GOT3 (cell line): ENCODE measurements around the gene IDH1.
"Not testable (repeated sequence)": the region's sequence is repeated elsewhere in the genome, so short reads cannot be mapped to it uniquely, and the experiment has no call there.

Experiments
- DNase-seq: peaks from one replicate; lab custom pipeline; 2025; ENCODE audit warnings: mixed read lengths; lab: John Stamatoyannopoulos, UW

IDH1 gene

DNA sequence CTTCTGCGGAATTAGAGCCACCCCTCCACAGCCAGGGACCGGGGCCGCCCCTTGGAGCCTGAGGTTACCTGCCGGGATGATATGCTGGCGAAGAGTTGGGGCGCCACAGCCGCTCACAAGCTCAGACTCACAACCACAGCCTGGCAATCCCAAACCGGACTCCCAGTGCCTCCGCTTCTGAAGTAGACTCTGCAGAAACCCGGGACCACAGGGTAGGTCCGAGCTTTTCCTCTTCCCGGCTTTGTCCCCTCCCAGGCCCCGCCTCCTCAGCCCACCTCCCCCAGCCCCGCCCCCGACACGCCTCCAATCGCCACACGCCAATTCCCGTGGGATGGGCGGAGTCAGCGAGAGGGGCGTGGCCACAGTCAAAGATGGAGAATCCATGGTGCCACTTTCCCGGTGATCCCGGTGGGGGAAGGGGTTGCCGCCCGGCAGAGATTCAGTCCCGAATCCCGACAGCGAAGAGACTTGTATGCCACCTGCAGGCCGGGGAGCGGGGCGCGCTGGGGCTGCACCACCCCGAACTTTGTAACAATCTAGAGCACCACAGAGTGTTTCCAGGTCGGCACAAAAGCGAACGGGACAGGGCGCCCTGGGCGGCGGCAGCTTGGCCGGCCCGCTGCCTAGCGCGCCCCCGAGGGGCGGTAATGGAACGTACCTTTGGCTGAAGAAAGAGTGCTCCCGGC lies at the start of gene IDH1:
Gene IDH1 (minus strand): TSS at position 201 of the 686 bp plus-strand sequence. CDS start 3,520 bp downstream, outside the sequence.
- peak; percentile 96 for DNase-seq

DNA sequence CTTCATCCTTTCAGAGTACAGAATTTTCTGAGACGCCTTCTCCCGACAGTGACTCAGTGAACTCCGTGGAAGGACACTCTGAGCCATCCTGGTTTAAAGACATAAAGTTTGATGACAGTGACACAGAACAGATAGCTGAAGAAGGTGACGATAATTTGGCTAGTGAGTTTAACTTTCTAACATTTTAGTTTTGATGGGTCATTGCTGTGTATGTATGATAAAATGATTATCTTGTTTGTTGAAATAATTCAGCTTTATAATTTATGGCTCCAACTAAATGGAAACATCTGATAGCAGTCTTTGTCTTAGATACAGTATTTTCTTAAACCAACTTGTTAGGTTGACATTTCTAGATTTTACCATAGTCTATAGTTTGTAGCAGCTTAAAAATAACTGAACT lies 49.3 kb upstream of the IDH1 start:
- no peak for DNase-seq

DNA sequence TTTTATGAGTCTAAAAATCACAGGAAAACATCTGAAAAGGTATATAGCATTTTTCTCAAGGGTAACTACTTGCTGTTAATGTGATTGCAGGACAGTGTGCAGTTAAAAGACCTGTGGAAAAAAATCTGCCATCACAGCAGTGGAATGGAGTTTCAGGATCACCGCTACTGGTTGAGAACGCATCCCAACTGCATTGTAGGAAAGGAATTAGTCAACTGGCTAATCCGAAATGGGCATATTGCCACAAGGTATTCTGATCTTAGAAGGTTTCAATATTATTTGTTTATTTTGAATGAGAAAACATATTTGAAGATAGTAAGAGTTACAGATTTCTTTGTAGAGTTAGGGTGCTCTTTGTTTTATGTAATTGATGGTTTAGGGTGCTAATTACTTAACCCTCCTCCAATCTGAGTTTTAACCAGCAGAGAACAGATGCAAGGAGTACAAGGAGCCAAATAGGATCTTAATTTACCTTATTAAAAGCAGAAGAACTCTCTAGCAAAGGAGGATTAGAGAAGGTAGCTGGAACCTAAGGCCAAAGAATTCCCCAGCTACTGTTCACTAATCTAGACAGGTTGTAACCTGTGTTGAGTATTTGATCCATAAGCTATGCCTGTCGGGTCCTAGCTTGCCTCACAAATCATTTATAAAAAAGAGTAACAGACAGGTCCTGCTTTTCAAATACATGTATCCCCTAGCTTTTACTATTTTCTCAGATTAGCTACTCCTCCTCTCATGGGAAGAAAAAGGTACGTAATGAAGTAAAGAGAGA lies 46.2 kb upstream of the IDH1 start:
- no peak for DNase-seq

DNA sequence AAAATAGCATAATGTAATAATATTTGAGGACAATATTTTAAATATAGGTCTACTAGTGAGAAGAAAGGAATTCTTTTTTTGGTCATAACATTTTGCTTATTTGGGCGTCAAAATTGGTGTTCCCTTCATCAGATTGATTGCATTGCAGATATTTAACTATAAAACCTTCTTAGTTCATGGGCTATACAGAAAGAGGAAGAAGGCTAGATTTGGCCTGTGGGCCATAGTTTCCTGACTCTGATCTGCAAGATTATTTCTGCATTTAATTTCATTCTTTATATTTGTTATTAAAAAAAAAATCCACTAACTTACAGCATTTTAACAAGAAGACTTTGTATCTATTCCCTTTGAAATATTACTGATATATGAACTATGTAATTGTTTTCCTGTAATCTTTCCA lies 43.1 kb upstream of the IDH1 start:
- no peak for DNase-seq

DNA sequence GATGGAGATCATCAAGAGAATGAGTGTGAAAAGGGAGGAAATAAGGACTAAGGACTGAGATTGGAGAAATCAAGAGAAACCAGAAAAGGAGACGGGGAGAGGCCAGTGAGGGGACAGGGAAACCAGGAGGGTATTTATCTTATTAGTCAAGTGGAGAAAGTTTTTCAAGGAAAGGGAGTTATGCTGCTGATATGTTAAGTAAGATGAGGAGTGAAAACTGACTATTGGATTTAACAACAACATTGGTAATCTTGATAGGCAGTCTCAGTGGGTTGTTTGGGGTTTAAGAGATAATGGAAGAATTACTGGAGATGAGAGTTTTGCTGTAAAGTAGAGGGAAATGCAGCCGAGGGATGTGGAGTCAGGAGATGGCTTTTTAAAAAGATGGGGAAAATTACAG lies 41.7 kb upstream of the IDH1 start:
- no peak for DNase-seq

DNA sequence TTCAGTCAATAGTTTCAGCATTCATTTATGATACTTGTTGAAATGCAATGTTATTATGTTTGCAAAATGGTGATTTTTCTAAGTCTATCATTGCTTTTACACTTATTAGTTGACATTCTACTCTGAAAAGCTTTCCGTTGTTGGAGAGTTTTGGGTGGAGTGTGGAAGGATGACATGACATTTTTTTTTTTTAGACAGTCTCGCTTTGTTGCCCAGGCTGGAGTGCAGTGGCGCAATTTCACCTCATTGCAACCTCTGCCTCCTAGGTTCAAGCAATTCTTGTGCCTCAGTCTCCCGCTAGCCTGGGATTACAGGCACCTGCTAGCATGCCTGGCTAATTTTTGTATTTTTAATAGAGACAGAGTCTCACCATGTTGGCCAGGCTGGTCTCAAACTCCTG lies 41.0 kb upstream of the IDH1 start:
- DNase-seq: no peak

DNA sequence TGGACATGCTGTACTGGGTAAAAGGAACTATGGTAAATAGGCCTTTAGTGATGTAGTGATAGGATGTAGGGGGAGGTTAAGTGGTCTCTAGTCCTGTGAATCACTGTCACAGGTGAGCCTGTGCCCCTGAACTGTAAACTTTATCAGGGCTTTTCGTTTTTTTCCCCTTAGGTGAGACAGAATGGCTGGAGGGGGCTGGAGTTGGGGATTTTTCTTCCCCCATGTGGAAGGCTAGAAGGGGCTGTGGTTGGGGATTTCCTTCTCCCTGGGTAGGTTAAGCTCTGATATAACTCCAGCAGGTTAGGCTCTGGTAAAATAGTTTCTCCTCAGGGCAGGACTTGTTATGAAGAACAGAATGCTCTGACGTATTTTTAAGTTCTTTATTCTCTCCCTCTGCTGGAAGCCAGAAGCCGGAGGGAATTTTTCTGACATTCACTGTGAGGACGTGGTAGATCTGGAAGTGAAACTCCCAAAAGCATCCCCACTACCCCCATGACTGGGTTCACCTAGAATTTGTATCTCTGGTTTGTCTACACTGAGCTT lies 39.7 kb upstream of the IDH1 start:
- DNase-seq: no peak

DNA sequence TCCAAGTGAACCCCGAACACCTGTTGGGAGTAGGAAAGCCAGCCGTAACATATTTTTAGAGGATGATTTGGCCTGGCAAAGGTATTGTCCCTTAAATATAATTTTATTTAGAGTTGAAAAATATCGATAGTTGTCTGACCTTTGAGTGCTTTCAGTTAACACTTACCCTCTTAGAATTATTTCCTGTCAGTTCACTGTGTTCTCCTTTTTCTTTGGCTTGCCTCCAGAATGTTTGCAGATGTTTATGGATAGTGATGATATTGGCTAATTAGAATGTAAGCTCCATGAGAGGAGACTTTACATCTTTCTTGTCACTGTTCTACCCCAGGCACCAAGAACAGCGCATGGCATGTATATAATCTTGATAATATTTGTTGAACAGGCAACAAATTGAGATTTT lies 31.0 kb upstream of the IDH1 start:
- DNase-seq: no peak

DNA sequence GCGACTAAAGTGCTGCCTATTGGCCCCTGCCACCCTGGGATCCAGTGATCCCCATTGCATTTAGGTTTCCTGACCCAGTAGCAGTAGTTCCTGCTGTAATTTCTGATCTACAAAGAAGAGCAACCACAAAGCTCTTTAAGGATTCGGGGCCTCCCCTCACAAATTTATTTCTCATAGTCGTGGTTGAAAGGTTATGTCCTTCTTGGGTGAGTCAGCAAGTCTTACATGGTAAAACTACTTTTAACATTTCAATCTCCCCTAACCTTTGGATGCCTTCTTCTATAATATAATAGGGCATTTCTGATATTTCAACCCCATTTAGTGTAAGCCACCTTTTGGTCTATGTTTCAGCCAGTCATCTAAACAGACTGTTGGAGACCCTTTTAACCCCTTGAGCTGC lies 26.1 kb upstream of the IDH1 start:
- DNase-seq: no peak

DNA sequence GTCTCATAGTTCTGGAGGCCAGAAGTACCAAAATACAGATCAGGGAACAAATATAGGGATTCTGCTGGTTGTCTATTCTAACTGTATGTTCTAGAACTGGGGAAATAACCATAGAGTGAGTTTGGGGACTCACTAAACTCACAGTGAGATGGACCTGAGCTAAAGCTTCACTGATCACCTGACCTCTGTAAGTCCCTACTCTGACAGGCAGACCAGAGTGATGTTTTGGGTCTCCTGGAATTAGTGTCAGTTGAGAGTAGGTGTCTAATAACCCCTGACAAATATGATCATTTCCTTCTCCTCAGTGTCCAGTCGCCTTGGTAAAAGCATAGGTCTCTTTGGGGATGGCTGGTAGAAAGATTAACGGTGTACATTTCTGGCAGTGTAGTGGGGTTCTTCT lies 25.4 kb upstream of the IDH1 start:
- DNase-seq: no peak

DNA sequence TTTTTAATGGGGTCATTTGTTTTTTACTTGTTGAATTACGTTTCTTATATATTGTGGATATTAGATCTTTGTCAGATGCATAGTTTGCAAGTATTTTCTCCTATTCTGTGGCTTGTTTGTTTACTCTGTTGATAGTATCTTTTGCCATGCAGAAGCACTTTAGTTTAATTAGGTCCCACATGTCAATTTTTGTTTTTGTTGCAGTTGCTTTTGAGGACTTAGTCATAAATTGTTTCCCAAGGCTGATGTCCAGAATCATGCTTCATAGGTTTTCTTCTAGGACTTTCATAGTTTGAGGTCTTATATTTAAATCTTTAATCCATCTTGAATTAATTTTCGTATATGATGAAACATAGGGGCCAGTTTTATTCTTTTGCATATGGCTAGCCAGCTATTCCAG lies 24.4 kb upstream of the IDH1 start:
- no peak for DNase-seq

DNA sequence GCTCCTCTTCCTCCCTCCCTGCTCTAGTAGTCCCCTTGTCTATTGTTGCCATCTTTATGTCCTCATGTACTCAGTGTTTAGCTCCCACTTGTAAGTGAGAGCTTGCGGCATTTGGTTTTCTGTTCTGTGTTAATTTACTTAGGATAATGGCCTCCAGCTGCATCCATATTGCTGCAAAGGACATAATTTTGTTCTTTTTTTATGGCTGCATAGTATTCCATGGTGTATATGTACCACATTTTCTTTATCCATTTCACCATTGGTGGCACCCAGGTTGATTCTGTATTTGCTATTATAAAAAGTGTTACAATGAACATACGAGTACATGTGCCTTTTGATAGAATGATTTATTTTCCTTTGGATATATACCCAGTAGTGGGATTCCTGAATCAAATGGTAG lies 23.7 kb upstream of the IDH1 start:
- no peak for DNase-seq

DNA sequence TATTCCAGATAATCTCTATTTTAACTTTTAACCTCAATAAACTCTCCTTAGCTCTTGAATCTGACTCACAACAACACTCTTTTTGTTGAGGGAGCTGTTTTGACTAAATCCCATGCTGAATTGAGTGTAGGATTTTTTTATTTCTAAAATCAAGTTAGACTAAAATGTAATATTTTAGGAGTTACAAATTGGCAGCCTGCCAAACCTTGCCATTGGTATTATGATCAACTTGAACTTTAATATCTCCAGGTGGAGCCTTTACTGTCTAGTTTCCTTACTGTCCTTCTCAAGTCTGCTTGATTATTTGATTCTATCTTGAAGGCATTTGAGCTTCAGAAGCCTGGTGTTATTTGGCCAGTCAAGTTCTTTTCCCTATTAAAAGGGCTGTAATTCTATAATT lies 19.9 kb upstream of the IDH1 start:
- no peak for DNase-seq

DNA sequence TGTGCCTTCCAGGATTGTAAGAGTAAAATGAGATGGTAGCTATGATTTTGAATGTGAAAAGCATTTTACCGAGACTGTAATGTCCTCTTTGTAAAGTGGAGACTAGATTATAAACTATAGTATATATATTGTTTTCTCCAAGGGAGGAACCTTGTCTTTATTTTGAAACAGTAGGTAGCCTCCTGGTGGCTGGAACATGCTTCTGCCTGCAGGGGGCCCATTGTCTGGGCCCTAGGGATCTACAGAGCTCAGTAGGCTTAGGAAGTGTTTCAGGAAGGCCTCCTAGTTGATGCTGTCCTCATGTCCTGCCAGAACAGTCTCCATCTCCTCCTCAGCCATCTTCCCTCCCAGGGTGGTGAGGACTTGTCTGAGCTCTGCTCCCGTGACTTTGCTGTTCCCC lies 14.2 kb upstream of the IDH1 start:
- no peak for DNase-seq

DNA sequence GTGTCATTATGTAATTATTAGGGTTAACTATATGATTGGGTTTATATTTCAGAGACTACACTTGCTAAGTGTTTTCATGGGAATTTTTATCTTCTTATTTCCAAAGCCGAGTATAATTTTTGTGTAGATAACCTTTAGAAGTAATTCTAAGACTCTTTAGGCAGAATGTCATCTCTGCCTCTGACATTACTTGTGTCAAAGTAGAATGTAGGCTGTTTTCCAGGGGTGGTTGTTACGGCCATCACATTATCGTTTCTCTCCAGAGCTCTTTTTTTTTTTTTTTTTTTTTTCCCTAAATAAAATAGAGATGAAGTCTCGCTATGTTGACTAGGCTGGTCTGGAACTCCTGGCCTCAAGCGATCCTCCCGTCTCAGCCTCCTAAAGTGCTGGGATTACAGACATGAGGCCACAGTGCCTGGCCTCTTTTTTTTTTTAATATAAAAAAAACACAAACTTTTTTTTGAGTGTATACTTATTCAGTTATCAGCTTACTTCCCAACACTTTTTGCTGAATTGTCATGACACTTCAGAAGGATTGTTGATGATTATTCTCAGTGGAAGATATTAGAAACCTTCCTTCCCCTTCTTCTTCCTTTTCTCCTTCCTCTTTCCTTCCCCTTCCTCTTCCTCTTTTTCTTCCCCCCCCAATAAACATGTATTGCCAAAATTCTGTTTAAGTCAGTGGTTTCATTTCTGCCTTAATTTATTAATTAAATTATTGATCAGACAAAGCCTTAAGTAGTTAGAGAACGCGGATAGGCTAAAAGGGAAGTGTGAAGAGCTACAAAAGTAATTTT lies 13.5 kb upstream of the IDH1 start:
- no peak for DNase-seq

DNA sequence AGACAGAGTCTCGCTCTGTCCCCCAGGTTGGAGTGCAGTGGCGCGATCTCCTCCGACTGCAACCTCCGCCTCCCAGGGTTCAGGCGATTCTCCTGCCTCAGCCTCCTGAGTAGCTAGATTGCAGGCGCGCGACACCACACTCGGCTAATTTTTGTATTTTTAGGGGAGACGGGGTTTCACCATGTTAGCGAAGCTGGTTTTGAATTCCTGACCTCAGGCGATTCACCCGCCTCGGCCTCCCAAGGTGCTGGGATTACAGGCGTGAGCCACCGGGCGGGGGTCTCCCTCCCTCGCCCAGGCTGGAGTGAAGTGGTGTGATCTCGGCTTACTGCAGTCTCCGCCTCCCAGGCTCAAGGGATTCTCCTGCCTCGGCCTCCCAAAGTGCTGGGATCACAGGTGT lies 12.7 kb upstream of the IDH1 start:
- not testable (repeated sequence) for DNase-seq

DNA sequence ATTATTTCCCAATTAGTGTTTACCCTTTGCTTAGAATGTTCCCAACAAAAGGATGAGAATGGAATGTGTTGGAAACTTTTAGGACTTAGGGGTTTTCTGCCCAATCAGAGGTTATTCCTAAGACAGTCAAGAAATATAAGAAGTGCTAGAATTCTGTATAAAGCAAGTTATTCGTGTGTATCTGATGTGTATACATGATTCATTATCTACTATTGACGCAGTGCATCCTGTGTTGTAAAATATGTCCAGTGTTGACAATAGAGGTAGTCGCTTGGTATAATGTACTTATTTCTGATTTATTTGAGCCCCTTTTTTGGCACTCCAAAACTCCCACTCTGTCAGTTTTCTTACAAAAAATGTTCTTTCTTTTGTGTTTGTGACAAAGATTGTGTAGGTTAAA lies 12.1 kb upstream of the IDH1 start:
- DNase-seq: no peak

DNA sequence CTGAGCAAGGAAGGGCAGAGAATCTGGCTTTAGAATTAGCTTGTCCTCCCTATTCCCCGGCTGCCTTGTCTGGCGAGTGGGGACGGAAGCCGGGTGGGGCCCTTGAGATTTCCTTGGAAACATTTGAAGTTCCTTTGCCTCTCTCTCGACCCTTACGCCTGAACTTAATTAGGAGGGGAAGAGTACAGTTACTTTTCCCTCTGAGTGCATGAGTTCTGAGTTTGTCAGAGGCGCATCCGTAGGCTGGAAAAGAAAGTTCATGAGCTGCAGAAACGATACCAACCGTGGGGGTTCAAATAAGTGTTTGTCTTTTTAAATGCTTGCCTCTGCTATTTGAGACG lies 11.7 kb upstream of the IDH1 start:
- no peak for DNase-seq

DNA sequence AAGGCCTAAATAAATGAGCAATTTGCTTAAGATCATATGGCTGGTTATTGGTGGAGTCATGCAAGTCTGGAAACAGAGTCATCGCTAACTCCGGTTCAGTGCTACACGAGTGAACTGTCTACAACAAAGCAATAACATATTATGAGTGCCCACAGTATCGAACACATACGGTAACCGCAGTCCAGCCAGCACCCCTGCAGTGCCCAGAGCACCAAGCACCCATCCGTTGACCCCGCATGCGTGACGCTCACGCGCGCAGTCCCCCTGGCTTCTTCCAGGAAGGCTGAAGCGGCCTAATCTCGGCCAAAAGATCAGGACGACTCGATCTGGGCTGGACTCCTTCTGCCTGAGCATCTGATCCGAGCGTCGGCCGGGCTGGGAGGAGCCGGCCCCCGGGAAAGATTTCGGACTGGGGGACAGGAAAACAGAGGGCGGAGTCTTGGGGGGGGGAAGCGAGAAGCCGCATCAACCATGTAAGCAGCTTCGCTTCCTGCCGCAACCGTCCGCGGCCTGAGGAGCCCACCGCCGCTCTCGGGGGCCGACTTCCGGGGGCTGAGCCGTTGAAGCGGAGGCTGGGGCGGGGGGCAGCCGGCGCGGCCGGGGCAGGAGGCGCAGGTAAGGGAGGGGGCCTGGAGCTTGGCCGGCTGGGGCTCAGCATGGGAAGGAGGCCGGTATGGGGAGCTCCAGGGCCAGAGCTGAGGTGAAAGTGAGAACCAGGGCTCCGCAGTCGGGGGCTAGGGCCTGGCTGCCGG lies 11.1 kb upstream of the IDH1 start, which contains the start of gene PIKFYVE:
Gene PIKFYVE (plus strand): TSS at position 455 of the 752 bp plus-strand sequence. CDS start 5,265 bp downstream, outside the sequence.
- DNase-seq: peak; percentile 86

DNA sequence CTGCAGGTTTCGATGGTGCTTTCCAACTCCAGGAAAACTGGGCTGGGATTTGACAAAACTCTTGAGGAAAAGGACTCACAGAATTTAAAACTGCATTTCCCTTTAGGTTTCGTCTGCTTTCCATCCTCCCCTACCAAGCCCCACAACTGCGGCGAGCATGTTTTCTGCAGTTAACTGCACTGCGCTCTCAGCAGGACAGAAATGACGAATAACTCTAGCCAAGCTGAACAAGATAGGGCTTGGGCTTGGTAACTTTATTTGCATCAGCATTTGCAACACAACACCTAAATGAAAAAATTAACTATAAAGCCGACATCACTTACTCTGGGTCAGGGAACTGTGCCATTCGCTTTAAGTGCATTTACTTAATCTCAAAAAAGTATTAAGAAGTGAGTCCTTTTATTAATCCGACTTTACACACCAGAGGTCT lies 10.5 kb upstream of the IDH1 start:
- no peak for DNase-seq
